Activated CD8-positive, alpha-beta memory T cell treated with anti-CD3 and anti-CD28 coated beads for 1 hour (primary cell): ENCODE measurements around the gene ZBTB46.

ENCODE experiments used
- DNase-seq, 2 donors: peaks; one replicate each; pipeline ENCODE4 v3.0.0-alpha.2; 2020; ENCODE audit warnings: low read depth in 1 of 2; ENCODE audit errors: extremely low read depth in 1 of 2

Gene ZBTB46

DNA sequence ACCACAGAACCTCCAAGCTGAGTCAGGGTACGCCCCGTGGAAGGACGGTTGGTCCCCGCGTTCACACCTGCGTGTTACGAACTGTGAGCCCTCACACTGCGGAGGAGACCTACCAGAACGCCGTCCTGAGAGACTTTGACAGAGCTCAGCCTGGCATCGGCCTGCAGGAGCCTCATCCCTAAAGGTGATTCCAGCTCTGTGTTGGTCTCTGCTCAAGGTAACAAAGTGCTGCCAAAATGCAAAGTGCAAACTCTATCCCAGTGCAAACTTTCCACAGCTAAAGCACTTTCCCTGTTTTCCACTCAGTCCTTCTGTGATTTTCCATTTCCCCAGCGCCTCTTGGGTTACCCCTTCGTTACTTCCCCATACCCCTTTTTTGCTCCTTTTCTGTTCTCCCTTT, 8.6 kb upstream of the ZBTB46 start:
- DNase-seq = no peak

DNA sequence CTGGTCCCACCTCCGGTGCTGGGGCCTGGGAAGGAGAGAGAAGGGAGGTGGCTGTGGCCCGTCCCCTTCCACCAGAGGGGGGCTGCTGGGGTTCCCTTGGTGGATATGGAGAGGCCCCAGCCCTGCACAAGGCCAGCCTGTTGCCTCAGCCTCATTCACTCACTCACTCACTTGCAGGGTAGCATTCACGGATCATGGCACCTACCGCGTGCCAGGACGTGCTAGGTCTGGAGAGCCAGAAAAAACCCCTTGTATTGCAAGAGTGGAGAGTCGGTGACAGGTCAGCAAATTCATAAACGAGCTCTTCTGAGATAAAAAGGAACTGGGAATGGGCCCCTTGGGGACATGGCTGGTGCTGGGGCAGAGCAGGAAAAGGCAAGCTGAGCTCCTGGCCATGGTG, 6.4 kb upstream of the ZBTB46 start:
- no peak for DNase-seq

DNA sequence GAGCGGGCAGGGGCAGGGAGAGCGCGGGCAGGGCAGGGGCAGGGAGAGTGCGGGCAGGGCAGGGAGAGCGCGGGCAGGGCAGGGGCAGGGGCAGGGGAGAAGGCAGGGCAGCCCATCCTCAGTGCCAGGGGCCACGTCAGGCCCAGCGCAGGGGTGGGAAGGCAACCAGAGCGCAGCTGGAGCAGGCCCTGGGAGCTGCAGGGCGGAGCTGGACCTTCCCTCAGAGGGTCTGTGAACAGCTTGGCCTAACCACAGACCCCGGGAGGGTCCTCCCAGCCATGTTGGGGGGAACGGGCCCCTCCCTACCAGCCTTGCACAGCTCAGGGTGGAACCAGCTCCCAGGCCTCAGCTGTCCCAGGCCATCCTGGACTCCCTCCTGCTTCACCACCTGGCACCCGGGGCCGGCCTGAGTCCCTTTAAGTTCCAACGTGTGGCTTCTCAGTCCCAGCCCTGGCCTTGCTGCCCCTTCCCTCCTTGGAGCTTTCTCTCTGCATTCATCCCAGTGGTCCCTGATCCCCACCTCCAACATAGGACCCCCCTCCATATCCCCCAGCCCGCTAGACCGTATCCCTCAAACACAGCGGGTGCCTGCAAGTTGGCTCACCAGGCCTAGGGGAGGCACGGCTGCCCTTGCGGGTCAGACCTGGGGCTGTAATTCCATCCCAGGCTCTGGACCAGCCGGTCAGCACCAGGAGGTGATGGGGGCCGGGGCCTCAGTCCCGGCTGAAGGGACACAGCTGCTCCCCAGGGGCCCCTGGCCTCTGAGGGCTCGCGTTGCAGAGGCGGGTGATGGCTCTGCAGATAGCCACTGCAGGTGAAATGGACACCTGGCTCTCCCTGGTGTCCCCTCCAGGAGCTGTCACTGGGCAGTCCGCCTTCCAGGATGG, 5.6 kb upstream of the ZBTB46 start:
- DNase-seq = no peak

DNA sequence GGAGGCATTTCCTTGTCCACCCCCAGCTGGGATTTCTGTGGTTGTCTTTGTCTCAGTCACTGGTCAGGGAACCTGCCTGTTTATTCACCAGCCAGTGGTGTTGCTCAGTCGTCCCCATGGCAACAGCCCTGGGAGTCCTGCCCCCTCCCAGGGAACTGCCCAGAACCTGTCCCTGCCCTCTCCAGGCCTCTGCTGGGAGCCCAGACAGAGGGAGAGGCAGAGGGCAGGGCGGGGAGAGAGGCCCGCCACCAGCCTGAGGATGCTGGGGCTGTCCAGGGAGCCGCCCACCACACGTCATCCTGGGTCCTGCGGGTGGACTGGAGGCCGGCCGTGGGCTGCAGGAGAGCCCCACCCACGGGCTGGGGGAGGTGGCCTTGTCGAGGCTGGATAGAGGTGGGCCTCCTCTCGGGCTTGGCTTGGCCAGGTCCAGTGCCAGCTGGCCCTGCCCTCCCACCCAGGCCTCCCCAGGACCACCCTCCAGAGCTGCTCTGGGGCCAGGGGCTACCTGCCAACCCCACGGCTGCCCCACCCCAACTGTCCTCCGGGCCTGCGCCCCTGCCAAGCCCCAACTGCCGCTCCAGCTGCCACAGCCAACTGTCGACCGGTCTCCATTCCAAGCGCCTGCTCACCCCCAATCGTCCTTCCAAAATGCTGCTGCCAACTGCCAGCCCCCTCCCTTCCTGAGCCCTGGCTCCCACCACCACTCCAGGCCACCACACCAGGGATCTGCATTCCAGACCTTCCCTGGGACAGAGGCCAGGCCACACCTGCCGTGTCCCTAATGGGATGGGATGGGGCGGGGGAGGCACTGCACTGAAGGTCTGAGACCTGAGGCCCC, 4.2 kb upstream of the ZBTB46 start:
- DNase-seq = no peak

DNA sequence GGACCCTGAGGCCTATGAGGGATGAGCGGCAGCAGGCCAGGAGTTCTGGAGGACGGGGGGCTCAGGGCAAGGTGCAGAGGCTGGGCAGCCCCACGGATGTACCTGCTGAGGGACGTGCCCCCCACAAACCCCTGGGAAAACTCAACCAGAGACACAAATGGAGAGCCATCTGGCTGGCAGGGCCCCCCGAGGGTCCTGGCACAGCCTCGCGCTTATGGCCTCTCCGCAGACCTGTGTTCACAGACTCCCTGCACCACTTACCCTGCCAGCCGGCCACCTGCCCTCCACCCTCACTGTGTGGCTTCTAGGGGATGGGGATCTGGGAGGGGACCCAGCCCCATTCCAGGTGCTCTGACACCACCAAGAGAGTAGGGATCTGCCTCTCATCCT, 3.4 kb upstream of the ZBTB46 start:
- DNase-seq = no peak

DNA sequence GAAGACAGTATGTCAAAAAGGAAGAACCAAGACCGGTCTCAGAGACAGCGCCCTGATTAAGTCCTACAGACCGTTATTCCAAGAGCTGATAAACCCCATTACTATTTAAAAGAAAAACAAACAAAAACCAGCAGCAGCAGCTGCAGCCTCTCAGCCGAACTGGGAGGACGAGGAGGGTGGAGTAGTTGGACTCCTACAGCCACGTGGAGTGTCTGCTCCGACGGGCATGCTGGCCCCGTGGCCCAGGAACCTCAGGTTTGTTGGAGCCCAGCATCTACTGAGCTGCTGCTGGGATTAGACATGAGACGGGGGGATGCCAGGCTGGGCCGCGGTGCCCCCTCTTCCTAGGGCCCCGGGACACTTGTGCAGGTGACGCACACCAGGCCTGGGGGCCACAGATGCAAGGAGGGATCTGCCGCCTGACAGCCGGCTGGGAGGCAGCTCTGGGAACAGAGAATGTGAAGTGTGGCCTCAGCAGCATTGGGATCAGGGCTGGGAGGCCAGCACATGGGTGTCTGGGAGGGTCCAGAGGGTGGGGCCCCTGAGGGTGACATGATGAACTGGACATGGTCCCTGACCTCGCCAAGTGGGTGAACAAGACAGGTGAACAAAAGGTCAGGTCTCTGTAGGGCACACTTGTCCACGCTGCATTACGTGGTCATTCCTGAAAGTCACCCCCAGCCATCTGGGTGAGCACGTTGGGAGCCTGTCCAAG, 2.9 kb upstream of the ZBTB46 start:
- DNase-seq = no peak

DNA sequence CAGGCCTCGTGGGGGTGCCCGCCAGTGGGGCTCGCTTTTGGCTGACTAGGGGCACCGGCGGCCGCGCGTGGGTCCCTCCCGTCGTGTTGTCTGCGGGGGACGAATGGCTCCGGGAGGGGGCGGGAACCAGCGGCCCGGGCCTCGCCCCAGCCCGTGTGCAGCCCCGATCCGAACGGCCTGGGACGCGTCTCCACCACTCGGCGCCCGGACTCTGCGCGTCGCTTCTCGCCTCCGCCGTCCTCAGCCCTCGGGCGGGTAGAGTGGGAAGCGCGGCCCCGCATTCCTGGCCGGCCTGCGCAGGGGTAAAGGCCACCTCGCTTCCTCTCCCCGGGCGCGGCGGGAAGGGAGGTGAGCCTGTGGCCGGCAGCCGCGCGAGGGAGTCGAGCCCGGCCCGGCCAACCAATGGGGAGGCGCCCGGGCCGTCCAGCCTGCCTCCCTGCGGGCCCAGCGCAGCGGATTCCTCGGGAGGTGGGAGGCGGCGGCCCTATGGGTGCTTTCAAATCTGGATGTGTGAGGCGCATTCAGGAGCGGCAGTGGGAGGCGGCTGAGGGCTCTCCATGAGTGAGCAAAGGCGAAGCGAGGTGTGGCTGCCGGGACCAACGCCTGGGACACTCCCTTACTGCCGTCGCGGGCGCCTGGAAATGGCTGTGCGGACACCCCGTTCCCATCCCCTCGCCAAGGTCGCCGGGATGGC, 1.1 kb upstream of the ZBTB46 start:
- no peak for DNase-seq

DNA sequence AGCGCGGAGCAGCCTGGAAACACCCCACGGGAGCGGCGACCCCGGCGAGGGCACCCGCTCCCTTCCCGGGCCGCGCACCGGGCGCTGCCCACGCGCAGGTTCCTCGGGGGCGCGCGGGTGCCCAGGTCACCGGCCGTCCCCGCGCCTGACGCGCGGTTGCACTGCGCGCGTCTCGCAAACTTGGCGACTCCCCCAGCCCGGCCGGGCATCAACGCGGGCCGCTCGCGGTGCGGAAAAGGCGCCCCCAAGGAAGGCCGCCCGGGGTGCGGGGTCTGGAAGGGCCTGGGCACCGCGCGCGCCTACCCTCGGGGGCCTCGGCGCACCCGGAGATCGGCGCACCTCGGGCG, 555 bp upstream of the ZBTB46 start:
- no peak for DNase-seq

DNA sequence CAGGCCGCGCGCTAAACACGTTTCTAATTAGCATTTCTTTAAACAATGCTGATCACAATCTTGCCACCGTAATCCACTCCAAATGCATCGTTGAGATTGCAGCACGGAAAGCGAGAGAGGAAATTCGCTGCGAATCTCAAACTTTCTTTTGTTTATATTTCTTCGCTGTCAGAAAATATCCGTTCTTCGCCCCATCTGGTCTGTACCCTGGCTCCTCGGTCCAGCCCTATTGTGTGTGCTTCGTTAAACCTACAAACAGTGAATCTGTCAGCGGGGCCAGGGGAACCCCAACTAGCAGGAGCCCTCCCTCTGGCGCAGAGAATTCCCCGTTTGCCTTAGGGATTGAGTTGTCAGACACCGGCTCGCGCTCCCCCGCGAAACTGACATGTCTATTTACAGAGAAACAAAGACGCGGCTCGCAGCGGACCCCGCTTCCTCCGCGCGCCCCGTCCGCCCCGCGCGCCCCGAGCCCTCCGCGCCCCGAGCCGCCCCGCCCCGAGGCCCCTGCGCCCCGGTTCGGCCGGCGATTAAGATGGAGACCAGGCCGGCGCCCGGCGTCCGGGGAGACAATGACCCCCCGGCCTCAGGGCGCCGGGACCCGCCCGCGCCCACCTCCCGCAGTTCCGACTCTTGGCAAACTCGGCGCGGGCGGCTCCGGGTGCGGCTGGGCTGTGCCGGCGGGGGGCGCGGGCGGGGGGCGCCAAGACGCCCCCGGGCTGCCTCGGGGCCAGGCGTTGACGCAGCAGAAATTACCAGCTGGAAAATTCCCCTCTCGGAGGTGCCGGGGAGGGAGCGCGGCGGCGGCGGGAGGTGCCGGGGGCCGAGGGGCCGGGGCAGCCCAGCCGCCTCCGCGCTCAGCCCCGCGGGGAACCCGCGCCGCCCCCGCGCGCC, 874 bp downstream of the ZBTB46 start:
- DNase-seq = no peak

DNA sequence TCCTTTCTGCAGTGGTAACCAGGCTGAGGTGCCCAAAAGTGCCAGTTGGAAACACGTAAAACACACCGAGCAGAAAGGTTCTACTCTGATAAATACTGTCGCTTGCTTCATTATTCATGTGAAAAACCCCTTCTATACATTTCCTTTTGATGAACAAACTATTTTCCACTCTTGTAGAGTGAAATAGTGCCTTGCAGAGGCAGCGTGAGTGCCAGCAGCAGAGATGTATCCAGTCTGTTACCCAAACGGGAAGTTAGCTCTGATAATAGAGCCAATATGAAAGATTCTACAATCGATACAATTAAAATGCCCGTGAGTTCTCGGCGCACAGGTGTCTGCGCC, 1.5 kb downstream of the ZBTB46 start:
- DNase-seq = no peak

DNA sequence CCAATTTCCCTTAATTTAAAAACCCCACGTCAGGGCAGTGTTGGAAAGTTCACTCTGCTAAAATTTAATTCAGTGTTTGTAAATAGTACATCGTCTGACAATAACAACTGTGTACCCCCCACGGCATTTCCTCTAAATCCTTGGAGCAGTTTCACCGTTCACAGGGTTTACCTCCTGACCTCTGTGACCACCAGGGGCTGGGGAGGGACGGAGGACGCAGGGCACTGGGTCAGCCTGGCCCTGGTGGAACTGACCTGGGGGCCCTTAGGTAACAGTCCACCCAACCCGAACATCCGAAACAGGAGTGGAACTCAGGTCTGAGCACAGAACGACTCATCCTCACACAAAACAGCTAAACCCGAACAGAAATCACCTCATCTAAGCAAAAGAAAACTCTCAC, 2.1 kb downstream of the ZBTB46 start:
- no peak for DNase-seq

DNA sequence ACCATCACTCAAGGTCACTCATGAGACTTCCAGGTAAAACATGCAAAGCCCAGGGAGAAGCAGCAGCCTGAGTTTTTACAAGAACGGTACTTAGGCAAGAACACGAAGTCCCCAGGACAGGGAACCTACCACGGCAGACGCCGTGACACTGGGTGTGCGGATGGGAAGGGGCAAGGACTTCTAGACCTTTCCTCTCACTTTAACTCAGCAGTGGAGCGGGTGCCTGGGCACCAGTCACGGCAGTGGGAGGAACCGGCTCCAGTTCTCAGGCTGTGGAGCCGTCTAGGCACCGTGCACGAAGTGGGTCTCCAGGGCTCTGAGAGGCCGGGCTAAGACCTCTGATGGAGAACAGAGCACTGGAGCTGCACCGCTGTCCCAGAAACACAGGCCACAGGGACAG, 2.5 kb downstream of the ZBTB46 start:
- no peak for DNase-seq

DNA sequence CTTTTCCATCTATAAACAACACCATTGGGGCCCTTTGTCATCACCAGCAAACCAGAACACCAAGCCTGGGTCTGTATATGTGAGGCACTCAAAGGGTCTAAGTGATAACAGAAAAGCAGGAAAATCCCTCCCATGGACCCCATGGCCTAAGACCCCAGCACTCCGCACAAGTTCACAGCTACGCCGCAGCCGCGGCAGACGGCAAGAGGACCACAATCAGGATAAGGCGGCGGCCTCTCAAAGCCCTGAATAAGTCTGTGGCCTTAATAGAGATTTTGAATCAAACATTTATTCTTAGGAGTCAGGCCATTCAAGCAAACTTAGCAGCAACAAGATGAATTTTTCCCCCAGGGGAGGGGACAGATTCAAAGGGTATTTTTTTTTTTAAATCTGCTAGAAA, 2.9 kb downstream of the ZBTB46 start:
- DNase-seq = no peak

DNA sequence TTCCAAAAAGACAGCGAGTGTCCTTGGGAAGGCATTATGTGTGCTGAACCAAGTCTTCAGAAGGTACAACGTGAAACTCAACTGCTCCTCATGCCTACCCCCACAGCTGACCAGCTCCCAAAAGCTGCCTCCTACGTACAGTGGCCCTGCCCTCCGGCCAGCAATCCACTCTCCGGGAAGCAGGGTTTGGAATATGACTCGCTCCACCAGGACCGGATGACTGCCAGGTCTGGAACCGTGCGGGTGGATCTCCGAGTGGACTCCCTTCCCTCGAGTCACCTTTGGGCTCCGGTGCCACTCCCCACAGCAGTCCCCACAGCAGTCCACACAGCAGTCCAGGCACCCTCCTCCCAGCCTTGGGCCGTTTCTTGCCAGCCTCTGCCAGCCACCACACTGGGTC, 4.3 kb downstream of the ZBTB46 start:
- no peak for DNase-seq

DNA sequence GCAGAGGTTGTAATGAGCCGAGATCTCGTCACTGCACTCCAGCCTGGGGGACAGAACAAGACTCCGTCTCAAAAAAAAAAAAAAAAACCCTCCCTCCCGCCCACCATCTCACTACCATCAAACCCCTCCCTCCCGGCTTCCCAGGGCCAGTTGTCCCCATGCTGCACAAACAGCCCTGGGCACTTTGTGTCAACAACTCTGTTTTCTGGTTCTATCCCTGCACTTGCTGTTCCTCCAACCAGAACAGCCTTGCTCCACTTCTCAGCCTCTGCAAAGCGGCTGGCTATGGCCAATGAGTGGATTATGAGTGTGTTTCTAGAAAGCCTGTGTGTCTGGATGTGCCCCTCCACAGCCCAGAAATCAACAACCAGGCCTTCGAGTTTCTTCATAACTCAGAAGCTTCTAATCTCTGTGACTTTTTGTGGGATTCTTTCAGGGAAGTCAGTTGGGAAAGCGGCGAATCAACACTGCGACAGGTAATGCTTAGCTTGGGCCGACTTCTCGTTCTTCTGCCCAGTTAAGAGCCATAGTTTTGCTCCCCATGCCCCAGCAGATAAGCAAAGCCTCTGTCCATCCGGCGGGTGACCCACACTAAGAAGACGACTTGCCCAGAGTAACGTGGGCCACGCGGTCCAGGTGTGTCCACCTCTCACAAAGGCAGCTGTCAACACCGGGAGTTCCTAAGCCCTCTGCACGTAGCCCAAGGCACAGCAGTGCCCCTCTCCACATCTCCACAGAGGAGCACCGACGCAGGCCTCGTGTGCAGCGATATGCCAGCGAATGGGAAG, 5.5 kb downstream of the ZBTB46 start:
- no peak for DNase-seq

DNA sequence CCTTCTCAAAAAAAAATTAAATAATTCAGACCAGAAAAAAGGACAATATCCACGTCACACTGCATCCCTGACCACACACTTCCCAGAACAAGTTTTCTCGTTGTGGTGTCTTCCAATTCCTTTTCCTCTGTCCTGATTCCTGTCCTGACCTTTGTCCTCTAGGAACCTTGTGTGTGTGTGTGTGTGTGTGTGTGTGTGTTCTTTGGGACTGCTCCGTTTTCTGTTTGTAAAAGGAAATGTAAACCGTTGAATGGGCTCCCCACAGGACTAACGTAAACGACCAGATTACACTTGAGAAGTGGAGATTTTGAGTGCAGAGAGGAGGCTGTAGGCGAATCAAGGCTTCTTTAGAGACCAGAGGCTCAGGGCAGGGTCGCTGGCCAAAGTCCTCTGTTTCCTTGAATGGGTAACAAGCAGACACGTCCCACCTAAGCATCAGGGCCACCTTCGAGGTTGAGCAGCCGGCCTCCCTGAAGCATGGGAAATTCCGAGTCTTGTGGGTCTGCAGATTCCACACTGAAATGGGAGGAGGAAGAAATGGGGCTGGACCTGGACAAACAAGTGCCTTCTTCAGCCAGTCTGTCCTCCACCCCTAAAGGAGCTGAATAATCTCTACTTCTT, 7.3 kb downstream of the ZBTB46 start:
- no peak for DNase-seq

DNA sequence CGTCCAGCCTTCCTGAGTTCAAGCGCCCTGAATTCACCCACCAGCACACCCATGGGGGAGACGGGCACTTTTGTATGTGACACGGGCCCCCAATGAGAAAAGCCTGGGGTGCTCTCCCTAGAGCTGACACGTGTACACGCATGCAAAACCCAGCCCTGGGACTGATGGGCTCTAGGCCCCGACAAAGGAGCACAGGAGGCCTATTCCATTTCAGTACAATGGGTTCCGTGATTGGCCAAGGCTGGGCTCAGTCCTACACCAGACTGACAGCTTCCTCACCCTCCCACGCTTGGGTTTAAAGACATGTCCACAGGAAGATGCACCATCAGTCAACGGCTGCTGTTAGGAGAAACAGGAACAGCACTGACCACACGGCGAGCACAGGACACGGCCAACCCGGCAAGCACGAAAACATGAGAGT, 8.8 kb downstream of the ZBTB46 start:
- DNase-seq = no peak

DNA sequence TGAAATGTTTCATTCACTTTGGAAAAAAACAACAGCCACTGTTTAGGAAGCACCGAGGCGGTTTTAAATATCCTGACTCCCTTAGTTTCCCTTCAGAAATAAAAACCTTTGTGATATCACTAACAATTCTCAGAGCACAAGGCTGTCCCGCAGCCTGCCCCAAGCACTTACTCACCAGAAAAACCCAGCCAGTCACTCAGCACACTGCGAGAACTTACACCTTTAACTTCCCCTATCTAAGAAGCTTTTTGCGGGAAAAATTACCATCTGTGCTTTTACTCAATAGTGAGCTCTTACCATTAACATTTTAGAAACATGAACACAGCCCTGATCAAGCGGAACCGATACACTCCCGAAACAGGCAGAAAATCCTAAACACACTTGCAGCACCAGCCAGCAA, 9.3 kb downstream of the ZBTB46 start:
- DNase-seq = no peak
